Tibial nerve (tissue), 4 donors: ENCODE data around the gene RRAGB.

ENCODE experiments used
- CTCF ChIP-seq, 5 experiments: fragments of 200-600 bp in 3 of 5; fragments of 450-650 bp in 2 of 5; sonication (generic) in 3 of 5; IDR thresholded peaks; one replicate each; pipeline ENCODE4 v1.5.1; 2016 to 2019; ENCODE audit warnings: antibody characterized with exemption in 5 of 5, mild to moderate bottlenecking in 3 of 5, moderate library complexity in 2 of 5
- EP300 ChIP-seq, 2 donors: sonication (generic); formaldehyde crosslinking; IDR thresholded peaks; one replicate each; pipeline ENCODE4 v1.6.1; 2017; ENCODE audit warnings: antibody characterized with exemption in 2 of 2, mild to moderate bottlenecking in 1 of 2
- POLR2A ChIP-seq, 2 donors: fragments of 450-650 bp; IDR thresholded peaks; one replicate each; pipeline ENCODE4 v1.6.1; 2017; ENCODE audit warnings: antibody characterized with exemption in 2 of 2, mild to moderate bottlenecking in 2 of 2, moderate library complexity in 2 of 2

- TF ChIP-seq CTCF (IDR thresholded peaks at IDR 0.05) (no peak), EP300 (IDR thresholded peaks at IDR 0.05) (no peak), POLR2A (IDR thresholded peaks at IDR 0.05) (no peak)
Measured at GRCh38 chrX:55783723-55784122, 66.2 kb downstream of the RRAGB start.
